CMK (cell line): Measurements from ENCODE around the gene PCDHGA2.
"Not testable (repeated sequence)": the region's sequence is repeated elsewhere in the genome, so short reads cannot be mapped to it uniquely, and the experiment has no call there.

Experiments used
- DNase-seq: peaks from one replicate; pipeline ENCODE4 v3.0.0-alpha.2; 2010; ENCODE audit warnings: low read depth

PCDHGA2 gene

DNA sequence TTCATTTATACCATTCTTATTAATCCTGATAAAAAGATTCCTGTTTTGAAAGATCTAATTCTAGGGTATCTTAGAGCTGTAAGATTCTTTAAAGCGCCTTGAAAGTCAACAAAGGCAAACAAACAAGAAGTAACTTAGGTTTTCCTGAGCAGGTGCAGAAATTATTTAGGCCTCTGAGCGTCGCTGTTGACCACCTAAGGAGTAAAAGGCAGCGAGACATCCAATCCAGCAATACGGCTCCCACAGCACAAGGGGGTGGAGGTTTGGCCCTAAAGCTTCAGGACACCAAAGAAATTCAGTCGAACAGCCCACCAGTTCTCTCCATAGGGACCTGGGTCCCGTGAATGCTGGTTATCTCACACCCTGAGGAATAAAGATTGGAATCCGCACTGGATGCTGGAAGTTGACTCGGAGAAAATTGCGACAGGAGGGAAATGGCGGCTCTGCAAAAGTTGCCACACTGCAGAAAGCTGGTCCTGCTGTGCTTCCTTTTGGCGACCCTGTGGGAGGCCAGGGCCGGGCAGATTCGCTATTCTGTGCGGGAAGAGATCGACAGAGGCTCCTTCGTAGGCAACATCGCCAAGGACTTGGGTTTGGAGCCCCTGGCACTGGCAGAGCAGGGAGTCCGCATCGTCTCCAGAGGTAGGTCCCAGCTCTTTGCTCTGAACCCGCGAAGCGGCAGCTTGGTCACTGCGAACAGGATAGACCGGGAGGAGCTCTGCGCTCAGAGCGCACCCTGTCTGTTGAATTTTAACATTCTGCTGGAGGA, at the start of gene PCDHGA2:
TSS of gene PCDHGA2 (plus strand) at position 223 of the 769 bp plus-strand sequence.
- DNase-seq, result no peak

DNA sequence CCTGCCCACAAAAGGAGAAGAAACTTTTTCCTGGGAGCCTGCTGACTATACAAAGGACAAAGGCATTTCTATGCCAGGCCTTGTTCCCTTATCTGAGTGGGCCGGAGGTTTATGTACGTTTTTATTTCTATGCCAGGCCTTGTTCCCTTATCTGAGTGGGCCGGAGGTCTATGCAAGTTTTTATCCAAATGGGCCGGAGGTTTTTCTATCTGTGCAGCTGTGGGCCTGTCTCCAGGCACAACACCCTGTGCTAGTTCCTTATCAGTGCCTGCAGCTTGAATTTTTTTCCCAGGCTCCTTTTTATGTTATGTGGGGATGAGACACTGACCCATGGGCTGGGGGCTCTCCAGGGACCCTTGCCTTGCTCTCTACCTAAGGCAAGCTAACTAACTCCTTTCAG, 40.2 kb upstream of the PCDHGA2 start:
- peak; percentile 55 for DNase-seq

DNA sequence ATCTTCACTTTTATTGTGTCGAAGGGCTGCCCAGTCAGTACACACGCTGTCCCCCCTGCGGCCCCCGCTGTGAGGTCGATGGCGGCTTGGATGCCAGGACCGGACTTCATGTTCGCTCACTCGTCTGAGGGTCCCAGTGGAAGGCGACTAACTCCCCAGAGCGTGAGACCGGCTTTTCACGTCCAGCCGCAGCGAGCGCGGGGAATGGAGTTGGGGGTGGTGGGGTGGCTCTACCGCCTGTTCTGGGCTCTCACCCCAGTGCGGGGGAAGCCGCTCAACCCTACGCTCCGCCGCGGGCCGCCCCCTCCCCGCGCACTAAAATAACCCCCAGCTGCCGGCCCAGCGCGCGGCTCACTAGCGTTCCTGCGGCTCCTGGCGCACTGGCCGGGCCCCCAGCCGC, 34.8 kb upstream of the PCDHGA2 start, which contains the start of gene SLC25A2:
TSS of gene SLC25A2 (minus strand) at position 294 of the 400 bp plus-strand sequence. CDS start at position 110, 184 bp downstream.
- no peak for DNase-seq

DNA sequence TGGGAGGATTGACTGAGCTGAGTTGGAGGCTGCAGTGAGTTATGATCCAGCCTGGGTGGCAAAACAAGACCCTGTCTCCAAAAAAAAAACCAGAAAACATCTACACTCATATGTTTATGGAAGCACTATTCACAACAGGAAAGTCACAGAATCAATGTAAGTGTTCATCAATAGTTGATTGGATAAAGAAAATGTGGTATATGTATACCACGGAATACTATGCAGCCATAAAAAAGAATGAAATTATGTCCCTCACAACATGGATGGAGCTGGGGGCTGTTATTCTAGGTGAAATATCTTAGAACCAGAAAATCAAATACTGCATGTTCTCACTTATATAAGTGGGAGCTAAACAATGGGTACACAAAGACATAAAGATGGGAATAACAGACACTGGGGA, 31.9 kb upstream of the PCDHGA2 start:
- DNase-seq, result no peak

DNA sequence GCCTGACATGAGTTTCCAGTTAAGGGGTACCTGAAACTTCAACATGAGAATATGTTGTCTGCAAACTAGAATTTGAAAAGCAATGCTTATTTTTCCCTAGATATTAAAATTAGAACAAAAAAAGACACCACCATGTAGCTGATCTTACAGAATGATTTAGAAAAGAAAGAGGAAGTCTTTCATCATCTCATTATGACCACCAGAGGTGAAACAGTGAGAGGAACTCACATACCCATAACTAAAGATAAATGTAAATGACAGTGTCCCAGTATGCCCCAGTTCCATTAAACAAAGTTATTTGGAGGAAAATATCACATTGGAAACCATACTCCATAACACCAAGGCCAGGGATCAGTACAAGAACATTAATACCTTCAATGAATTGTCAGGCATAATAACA, 24.8 kb upstream of the PCDHGA2 start:
- no peak for DNase-seq

DNA sequence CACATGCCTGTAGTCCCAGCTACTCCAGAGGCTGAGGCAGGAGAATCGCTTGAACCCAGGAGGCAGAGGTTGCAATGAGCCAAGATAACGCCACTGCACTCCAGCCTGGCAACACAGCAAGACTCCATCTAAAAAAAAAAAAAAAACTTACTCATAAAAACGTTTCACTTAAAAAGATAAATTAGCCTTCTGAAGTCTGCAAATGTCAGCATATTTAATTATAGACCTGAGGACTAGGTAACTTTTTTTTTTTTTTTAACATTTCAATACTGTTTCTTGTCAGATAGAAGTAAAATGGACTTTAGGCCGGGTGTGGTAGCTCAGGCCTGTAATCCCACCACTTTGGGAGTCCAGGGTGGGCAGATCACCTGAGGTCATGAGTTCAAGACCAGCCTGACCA, 21.6 kb upstream of the PCDHGA2 start:
- not testable (repeated sequence) for DNase-seq

DNA sequence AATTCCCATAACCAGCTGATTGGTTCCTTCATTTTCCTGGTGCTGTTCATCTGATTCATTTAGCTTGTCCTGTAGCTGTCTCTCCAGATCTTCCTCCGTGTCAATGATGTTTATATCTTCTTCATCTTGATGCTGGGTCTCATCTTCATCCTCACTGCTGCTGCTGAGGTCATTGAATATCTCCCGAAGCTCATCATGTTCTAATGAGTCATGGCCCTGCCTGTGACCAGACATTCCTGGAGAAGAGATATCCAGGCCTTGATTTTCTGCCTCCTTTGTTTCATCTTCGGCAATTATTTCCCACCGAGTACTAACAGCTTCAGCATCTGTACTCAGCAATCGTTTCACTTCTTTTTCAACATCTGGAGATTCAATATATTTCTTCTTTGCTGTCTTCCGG, 19.4 kb upstream of the PCDHGA2 start:
- no peak for DNase-seq

DNA sequence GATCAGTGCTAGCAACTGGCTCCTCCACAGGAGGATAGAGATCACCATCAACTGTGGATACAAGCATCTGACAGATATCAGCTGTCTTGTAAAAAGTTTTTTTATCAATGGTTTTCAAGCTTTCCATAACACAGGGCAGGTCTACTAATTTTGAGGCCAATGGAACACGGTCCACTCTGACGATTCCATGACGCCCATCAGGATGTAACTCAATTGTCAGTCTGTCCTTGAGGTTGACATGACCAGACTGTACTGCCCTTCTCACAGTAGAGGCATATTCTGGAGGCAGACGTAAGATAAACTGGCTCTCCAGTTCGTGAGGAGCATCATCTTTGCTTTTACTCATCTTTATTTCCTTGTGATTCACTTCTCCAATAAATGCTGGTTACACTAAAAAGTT, 18.9 kb upstream of the PCDHGA2 start:
- DNase-seq, result no peak

DNA sequence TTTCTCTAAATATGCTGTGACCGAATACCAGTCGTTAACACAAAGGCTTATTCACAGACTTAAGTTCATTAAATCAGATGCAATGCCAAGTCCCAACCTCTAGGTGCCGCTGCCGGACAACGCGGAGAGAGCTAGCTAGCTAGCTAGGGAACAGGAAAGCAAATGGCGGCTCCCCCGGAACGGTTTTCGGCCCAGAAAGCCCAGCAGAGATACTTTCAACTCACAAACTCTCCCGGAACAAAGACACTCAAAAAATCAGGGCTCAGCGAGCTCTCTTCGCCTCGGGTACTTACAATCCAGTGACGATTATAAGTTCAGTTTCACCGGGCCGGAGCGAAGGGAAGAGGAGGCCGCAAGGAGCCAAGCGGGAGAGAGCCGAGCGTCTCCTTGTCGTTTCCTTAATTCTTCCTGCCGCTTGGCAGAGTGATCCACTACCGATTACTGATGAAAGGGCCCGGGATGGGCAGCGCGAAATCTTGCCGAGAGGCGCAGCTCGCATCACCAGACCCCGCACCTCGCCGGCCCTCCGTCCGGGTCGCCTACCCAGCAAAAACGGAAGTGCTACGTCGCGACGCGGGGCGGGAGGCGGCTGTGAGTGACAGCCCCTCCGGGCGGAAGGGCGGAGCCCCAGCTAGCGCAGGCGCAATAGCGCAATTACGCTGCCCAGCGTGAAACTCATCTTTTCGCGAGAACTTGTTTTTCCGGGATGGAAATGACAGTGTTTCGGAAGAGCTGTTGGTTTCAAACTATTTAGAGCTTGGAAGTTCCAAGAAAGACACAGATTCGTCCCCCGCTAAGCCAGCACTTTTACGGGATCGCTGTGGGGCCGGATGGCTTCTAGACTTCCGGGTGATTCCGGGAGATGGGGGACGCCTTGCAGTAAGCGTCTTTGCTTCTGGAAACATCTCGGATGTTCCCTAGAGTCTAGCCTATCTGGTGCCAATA, 18.1 kb upstream of the PCDHGA2 start, which contains the start of gene TAF7:
TSS of gene TAF7 (minus strand) at position 560 of the 945 bp plus-strand sequence. CDS start 740 bp downstream, outside the sequence.
- DNase-seq, result peak; percentile 74

DNA sequence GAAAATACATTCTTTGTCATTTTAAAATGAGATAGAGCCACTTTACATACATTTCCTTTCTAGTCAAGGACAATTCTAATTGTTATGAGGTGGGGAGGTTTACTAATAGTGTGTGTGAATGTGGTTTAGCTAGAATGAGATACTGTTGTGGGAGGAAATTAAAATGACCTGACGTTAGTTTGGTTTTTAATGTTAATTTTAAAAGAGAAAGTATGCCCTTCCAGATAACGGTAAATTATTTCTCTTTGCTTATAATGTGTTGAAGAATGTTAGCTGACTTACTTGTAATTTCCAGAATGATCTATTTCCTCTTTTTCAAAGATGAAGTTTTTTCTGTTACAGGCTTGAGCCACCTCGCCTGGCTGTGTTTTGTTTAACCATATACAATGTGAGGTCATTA, 16.3 kb upstream of the PCDHGA2 start:
- DNase-seq, result no peak

DNA sequence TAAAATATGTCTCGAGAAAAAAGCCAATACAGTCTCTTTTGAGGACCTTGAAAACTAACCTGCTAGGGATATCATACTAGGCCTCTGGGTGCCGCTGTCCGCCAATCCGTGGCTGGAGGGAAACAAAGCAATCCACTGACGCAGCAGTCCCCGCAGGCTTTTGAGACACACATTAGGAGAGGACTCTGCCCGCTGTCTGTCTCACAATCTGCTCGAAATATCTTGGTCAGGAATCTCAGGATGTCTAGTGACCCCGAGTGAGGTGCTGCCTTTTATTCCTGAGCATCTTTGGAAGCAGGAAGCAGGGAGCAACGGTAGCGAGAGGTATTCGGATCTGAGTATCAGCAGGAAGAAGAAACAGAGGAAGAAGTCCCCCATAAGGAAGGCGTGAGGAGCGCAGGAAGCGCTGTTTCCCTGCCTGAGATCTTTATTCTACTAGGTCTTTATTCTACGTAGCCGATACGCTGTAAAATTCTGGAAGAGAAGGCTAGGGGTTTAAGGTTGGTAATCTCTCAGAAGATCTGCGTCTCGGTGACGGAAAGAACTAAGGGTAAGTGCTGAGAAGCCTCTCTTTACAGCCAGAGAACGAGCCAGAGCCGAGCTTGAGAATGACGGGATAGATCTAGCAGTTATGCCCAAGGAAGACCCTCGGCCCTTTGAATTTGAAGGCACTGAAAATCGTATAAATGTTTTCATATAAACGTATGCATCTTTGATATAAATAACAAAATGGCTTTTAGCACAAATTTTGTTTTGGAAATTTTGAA, 12.3 kb upstream of the PCDHGA2 start:
- DNase-seq, result no peak

DNA sequence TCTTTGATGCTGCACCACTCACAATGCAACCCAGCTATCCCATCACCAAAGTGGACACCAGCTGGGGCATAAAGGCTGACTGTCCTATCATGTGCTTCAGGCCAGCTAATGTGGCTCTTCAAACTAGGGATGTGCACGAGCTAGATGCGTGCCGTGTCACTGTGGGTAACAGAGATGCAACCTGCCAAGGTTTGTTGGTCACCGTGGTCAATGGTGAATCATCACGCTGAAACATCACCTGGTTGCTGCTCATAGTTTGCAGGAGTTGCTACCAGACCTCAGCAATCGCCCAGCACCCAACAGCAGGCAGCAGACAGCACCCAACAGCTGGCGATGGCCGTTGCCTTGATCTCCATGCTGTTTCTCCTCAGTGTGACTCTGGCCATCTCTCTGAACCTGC, 10.3 kb upstream of the PCDHGA2 start:
- no peak for DNase-seq

DNA sequence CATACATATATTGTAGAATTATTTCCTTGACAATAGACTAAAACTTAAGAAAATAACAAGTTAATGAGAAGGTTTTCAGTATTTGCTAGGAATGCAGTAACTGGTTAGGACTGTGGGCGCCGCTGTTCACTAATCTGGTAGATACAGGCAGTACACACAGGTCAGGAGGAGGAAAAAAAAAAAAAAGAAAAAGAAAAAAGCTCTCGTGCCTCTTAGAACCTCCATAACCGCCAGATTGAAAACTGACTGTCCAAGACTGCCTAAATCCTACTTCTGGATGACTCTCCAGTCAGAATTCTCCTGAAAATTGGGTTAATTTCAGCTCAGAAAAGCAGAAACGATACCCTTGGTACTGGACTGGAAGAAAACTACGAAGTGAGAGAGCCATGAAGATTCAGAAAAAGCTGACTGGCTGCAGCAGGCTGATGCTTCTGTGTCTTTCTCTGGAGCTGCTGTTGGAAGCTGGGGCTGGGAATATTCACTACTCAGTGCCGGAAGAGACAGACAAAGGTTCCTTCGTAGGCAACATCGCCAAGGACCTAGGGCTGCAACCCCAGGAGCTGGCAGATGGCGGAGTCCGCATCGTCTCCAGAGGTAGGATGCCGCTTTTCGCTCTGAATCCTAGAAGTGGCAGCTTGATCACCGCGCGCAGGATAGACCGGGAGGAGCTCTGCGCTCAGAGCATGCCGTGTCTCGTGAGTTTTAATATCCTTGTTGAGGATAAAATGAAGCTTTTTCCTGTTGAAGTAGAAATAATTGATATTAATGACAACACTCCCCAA, 8.1 kb upstream of the PCDHGA2 start, which contains the start of gene PCDHGA1:
TSS of gene PCDHGA1 (plus strand) at position 216 of the 782 bp plus-strand sequence.
- no peak for DNase-seq

DNA sequence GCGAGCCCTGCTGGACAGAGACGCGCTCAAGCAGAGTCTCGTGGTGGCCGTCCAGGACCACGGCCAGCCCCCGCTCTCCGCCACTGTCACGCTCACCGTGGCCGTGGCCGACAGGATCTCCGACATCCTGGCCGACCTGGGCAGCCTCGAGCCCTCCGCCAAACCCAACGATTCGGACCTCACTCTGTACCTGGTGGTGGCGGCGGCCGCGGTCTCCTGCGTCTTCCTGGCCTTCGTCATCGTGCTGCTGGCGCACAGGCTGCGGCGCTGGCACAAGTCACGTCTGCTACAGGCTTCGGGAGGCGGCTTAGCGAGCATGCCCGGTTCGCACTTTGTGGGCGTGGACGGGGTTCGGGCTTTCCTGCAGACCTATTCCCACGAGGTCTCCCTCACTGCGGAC, 6.0 kb upstream of the PCDHGA2 start:
- not testable (repeated sequence) for DNase-seq

DNA sequence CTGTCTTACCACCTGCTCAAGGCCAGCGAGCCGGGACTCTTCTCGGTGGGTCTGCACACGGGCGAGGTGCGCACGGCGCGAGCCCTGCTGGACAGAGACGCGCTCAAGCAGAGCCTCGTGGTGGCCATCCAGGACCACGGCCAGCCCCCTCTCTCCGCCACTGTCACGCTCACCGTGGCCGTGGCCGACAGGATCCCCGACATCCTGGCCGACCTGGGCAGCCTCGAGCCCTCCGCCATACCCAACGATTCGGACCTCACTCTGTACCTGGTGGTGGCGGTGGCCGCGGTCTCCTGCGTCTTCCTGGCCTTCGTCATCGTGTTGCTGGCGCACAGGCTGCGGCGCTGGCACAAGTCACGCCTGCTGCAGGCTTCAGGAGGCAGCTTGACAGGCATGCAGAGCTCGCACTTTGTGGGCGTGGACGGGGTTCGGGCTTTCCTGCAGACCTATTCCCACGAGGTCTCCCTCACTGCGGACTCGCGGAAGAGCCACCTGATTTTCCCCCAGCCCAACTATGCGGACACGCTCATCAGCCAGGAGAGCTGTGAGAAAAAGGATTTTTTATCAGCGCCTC, 2.3 kb downstream of the PCDHGA2 start:
- DNase-seq, result not testable (repeated sequence)

DNA sequence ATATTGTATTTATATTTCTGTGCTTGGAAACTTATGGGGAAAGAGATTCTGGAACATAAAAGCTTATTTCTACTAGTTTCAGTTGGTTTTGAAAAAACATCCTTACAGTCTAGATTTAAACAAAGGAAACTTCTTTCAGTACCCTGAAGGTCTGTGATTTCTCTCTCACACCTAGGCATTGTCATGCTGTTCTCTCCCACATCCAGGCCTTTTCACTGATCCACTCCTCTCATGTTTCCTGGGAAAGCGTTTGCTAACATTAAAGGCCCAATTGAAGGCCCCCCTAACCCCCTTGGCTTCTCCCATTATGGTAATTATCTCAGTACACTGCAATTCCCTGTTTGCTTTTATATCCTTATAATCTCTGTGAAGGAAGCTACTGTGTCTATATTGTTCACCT, 4.2 kb downstream of the PCDHGA2 start:
- no peak for DNase-seq

DNA sequence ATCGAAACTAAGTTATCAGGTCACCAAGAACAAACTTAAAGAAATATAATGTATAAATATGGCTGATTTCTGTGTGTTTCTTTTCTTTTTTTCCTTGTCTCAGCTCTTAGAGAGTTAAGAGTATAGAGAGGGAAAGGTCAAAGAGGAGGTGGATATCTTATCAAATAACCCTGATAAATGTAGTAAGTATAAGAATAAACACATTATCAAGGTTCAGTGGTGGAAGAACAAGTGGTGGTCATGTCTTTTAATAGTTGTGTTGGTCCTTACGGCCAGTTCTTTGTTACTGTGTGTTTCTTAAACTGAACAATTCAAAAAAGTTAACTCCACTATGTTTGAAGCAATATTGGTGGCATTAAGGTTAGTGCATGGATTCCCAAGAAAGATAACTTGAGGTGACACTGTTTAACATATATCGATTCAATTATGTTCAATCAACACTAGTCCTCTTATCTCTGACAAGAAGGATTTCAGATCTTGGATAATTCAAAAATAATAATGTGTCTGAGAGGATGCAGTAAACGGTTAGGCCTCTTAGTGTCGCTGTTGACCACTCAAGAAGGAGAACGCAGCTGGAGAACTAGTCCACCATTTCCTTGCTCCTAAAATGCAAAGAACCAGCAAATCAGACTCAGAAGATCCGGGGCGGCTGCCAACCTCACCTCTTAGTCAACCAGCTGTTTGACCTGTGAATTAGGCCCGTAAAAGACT, 4.8 kb downstream of the PCDHGA2 start, which contains the start of gene PCDHGA3:
TSS of gene PCDHGA3 (plus strand) at position 588 of the 711 bp plus-strand sequence. CDS start 205 bp downstream, outside the sequence.
- DNase-seq, result no peak

DNA sequence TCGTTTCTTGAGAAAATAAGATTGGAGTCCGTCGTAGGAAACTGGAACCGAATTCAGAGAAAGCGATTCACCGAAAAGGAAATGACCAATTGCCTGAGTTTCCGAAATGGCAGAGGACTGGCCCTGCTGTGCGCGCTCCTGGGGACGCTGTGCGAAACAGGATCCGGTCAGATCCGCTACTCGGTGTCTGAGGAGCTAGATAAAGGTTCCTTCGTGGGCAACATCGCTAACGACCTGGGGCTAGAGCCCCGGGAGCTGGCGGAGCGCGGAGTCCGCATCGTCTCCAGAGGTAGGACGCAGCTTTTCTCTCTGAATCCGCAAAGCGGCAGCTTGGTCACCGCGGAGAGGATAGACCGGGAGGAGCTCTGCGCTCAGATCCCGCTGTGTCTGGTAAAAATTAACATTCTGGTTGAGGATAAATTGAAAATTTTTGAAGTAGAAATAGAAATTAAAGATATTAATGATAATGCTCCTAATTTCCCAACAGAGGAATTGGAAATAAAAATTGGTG, 5.4 kb downstream of the PCDHGA2 start:
- no peak for DNase-seq

DNA sequence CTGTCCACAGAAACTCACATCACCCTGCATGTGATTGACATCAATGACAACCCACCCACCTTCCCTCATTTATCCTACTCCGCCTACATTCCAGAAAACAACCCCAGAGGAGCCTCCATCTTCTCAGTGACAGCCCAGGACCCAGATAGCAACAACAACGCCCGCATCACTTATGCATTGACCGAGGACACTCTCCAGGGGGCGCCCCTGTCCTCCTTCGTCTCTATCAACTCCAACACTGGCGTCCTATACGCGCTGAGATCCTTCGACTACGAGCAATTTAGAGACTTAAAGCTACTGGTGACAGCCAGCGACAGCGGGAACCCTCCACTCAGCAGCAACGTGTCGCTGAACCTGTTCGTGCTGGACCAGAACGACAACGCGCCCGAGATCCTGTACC, 6.8 kb downstream of the PCDHGA2 start:
- DNase-seq, result no peak

DNA sequence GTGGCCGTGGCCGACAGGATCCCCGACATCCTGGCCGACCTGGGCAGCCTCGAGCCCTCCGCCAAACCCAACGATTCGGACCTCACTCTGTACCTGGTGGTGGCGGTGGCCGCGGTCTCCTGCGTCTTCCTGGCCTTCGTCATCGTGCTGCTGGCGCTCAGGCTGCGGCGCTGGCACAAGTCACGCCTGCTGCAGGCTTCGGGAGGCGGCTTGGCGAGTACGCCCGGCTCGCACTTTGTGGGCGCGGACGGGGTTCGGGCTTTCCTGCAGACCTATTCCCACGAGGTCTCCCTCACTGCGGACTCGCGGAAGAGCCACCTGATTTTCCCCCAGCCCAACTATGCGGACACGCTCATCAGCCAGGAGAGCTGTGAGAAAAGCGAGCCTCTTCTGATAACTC, 7.5 kb downstream of the PCDHGA2 start:
- not testable (repeated sequence) for DNase-seq
